WTC11 (cell line): ENCODE results near the gene CCNQ.

ENCODE experiments used
- ATF2 ChIP-seq: sonication (generic); formaldehyde crosslinking; IDR thresholded peaks from 2 replicates; pipeline ENCODE4 v1.8.1; 2022; ENCODE audit warnings: low read depth, missing genetic modification reagents, borderline replicate concordance
- CBFB ChIP-seq: sonication (generic); formaldehyde crosslinking; IDR thresholded peaks from 2 replicates; pipeline ENCODE4 v1.8.1; 2022; ENCODE audit warnings: mild to moderate bottlenecking, low read depth, missing genetic modification reagents
- MAX ChIP-seq: sonication (generic); formaldehyde crosslinking; IDR thresholded peaks from 2 replicates; pipeline ENCODE4 v1.8.0; 2022; ENCODE audit warnings: mild to moderate bottlenecking, missing genetic modification reagents
- RORB ChIP-seq: fragments of 250-450 bp; sonication (Bioruptor Pico); IDR thresholded peaks from 2 replicates; pipeline ENCODE4 v1.9.0; 2021; ENCODE audit warnings: mild to moderate bottlenecking
- TEAD4 ChIP-seq: sonication (generic); formaldehyde crosslinking; IDR thresholded peaks from 2 replicates; pipeline ENCODE4 v1.8.0; 2022; ENCODE audit warnings: mild to moderate bottlenecking, missing genetic modification reagents
- USF2 ChIP-seq: sonication (generic); formaldehyde crosslinking; IDR thresholded peaks from 2 replicates; pipeline ENCODE4 v1.8.1; 2023; ENCODE audit warnings: mild to moderate bottlenecking, missing genetic modification reagents, moderate library complexity
- ZNF232 ChIP-seq: sonication (generic); formaldehyde crosslinking; IDR thresholded peaks from 2 replicates; pipeline ENCODE4 v1.8.0; 2022; ENCODE audit warnings: mild to moderate bottlenecking, missing genetic modification reagents
- TF ChIP-seq, protein P1 (sequence below): fragments of 200-600 bp; IDR thresholded peaks from 2 replicates; pipeline ENCODE4 v1.8.0; 2022; ENCODE audit warnings: antibody characterized with exemption

- TF ChIP-seq, protein P1, sequence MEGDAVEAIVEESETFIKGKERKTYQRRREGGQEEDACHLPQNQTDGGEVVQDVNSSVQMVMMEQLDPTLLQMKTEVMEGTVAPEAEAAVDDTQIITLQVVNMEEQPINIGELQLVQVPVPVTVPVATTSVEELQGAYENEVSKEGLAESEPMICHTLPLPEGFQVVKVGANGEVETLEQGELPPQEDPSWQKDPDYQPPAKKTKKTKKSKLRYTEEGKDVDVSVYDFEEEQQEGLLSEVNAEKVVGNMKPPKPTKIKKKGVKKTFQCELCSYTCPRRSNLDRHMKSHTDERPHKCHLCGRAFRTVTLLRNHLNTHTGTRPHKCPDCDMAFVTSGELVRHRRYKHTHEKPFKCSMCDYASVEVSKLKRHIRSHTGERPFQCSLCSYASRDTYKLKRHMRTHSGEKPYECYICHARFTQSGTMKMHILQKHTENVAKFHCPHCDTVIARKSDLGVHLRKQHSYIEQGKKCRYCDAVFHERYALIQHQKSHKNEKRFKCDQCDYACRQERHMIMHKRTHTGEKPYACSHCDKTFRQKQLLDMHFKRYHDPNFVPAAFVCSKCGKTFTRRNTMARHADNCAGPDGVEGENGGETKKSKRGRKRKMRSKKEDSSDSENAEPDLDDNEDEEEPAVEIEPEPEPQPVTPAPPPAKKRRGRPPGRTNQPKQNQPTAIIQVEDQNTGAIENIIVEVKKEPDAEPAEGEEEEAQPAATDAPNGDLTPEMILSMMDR: no peak
- no peak for TF ChIP-seq ZNF232 (CRISPR knock-in tag)
- TF ChIP-seq ATF2 (CRISPR knock-in tag): no peak
- TF ChIP-seq TEAD4 (CRISPR knock-in tag): no peak
- no peak for TF ChIP-seq MAX
- no peak for TF ChIP-seq CBFB (CRISPR knock-in tag)
- TF ChIP-seq RORB: no peak
- TF ChIP-seq USF2 (CRISPR knock-in tag): no peak
Measured at GRCh38 chrX:153606503-153606902, 7.6 kb upstream of the CCNQ start.
